Measurements from ENCODE around the gene HIPK2.

Gene HIPK2

DNA sequence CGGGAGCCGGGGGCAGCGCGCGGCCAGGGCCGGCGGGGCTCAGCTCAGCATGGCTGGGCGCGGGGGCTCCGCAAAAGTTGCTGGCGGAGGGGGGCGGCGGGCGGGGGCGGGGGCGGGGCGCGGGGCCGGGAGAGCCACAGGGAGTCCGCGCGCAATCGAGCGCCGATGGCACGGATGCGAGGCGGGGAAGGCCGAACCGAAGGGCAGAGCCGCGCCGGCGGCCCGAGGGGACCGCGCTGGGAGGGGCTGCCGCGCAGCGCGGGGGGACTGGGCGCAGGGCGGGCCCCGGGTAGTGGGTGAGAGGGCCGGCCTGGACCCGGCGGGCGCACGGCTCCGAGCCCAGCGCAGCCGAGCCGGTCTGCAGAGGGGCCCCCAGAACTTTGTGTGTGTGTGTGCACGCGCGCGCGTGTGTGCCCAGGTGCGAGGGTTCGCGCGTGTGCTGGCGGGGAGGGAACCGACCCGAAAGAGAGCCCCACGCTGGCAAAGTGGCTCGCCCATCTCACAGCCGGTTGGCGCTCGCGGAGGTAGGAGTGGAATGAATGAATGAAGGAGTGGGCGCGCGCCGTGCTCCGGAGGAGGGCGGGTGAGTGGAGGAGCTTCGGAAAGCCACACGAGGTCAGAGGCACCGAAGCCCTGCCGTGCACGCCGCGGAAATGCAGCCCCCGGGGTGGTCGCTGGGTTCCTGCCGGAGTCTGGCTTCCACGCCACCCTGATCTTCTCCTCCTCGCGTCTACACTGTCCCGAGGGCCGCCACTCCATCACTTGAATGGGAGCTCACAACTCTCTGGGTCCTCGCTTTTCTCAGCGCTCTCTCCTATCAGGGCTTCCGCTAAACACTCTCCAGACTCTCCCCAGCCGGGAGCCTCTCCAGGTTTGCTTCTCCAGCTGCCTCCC, at the start of gene HIPK2:
Gene HIPK2, minus strand, starts transcription at position 51 of the 894 bp plus-strand sequence. CDS start 375 bp downstream, outside the sequence.
- peak in 51 of 56 donors; percentile 18 to 80 (median 55) for DNase-seq

DNA sequence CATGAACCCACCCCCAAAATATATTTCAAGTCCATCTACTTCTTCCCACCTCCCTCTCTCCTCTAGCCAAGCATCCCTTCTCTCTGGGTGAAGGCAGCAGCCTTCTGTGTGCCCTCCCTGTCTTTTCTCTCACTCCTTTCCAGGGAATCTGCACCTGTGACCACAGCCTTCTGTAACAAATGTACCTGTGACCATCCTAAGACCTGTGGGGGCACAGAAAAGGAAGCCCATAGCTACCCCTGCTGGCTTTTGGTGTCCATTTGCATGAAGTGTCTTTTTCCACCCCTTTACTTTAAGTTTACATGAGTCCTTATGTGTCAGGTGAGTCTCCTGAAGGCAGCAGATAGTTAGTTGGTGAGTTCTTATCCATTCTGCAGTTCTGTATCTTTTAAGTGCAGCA, 49.2 kb upstream of the HIPK2 start:
- no peak for DNase-seq

DNA sequence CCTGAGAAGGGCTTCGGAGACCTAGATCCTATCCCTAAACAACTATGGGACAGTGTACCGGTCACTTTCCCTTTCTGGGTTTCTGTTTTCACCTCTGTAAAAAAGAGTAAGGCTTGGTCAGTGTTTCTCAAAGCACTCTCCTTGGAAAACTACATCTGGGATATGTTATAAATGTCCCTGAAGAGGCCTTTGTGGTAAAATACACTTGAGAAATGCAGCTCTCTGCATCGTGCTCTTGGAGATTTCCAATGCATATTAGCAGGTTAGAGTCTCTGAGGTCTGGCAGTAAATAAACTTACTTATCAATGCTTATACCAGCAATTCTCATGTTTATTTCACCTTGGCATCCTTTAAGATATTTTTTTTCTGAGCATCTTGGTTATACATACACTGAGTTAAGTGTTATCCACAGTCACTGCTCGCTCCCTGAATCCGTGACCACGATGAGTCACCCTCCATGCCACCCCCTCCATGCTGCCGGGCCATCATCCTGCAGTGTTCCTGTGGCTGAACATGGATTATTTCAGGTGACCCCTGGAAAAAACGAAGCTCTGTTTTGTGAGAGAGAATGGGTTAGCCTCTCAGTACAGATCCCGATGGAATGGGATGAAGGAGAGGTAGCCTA, 48.0 kb upstream of the HIPK2 start:
- DNase-seq, result no peak

DNA sequence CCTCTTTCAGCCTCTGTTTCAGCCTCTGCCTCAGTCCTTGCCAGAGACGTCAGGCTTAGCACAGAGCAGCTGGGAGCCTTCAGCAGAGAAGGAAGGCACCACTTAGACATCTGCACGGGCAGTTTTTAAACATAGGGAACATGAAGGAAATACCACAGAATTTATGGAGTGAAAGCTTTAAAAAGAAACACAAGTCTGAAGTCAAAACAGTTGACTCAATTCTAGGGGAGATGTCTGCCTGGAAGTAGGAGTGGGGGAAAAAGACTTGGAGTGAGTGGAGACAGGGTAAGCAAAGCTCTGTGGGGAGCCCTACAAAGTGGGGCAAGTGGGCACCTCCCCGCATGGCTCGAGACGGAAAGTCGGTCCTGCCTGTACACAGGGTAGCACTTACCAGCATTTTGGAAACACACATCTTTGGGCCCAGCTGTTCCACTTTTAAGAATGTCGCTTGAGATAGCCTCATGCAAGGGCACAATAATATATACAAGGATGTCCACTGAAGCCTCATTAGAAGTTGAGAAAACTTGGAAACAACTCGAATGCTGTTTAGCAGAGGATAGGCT, 46.2 kb upstream of the HIPK2 start:
- DNase-seq, result no peak

DNA sequence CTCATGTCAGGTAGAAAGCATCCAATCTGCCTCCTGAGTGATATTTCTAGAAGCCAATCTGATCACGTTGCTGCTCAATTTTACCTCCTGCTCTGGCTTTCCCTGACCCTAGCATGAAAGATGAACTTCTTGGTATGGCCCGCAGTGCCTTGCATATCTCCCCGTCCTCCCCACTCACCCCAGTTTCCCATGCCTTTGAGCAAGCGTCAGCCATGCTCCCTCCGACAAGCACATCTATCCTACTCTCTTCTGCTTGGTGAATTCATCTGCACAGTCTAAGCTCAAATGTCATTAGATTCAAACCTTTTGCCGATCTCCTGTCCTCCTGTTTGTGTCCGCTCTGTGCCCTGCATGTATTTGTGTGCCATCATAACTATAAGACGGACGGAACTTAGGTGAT, 45.1 kb upstream of the HIPK2 start:
- no peak for DNase-seq

DNA sequence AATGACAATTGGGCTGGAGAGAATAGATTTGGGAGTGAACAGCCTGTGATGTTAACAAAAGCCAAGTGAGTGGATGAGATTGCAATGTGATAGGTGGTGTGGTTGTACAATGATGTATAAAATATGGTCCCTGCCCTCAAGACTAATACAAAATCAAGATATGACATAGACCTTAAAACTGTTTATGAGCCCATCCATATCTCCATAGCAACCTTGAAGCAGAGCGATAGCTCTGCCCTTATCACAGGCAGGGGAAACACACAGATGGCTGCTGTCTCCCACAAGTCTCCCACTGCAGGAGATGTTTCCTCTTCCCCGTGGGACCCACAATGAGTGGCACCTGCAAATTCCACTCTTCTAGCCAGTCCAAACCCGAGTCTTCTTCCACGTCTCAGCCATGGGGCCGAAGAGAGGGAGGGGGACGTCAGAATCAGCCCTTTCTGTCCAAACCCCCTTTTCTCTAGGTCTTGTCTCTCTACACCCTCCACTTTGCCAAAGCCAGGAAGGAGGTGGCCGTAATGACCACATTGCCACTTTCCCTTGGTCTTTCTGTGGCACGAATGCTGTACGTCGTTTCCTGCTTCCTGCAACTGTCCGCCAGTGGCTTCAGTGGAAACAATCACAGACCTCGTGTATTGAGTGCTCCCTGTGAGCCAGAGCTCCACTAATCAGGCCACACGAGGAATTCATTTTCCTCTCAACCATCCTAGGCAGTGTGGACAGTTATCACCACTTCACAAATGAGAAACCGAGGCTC, 43.7 kb upstream of the HIPK2 start:
- no peak for DNase-seq

DNA sequence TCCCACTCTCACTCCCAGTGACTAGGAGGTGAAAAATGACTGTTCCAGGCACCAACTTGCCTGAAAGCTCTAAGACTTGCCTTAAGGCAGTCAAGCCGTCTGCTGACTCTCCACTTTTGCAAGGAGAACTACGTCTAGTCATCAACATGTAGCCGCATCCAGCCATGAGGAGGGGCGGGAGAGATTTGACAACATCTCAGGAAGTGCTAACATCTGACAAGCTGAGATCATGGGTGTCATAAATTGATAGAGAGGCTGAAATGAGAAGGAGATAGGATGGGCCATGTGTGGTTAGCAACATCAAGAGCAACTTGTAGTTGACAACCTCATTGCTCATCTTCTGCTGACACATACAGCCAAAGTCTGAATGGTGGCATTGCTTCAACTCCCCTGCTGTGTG, 42.3 kb upstream of the HIPK2 start:
- no peak for DNase-seq

DNA sequence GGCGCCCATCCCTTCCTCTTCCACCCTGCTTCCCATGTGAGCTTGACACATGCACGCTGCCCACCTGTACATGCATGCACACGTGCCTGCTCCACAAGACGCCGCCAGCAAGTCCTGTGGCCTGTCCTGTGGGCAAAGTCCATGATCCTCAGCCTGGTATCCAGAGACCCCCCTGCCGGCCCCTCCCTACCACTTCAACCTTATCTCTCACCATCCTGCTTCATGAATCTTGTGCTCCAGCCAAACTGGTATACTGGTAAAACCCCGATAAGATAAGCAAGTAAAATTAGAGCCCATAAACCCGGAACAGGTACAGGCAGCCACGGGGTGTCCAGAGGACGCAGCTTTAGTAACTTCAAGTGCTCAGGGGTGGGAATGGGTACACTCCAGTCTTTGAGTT, 39.5 kb upstream of the HIPK2 start:
- no peak for DNase-seq

DNA sequence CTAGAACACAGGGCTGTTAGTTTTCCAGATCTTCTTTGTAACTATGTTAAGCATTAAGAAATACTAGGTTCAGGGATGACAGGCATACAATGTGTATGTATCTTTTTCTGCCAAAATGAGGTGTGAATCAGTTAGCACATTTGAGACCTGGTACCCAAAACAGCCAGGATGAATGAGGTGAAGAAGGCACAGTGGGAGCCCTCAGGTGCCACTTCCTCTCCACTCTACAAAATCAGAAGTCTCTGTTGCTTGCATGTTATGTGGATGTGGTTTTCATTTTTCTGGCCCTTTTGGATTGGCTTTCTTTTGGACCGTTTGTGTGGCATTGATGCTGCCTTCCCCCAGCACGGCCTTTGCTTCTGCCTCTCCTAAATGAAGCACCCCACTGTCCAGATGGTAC, 35.9 kb upstream of the HIPK2 start:
- no peak for DNase-seq

DNA sequence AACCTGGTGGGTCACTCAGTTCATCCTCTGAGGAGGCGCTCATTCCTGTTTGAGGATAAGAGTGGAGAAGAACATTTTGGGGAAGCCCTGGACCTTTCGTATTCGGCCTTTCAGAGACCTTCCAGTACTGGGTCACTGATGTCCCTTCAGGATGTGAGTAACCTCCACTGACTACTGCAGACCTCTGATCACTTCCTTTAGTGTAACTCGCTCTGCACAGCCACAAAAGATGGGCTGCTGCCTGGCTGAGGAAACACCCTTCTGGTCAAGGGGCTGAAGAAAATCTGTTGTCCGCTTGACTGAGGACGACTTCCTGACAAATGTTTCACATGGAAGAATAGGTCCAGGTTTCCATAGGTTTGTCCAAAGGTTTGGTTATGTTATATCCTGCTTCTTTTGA, 35.4 kb upstream of the HIPK2 start:
- no peak for DNase-seq

DNA sequence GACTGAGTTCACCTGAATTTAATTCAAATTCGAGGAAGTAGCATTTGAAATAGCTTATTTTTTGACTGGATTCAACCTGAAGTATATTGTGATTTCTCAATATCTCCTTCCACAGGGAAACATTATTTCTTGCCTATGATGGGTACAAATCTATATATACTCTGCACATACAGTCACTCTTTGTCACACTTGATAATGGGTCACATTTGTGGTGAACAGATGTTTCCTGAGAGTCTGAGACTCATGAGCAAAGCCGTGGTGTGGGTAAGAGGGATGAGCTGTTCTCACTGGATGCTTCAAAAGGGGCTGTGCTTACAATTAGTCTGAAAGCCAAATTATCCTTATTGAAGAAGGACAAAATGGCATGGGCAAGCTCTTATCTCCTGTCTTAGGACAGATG, 33.3 kb upstream of the HIPK2 start:
- no peak for DNase-seq

DNA sequence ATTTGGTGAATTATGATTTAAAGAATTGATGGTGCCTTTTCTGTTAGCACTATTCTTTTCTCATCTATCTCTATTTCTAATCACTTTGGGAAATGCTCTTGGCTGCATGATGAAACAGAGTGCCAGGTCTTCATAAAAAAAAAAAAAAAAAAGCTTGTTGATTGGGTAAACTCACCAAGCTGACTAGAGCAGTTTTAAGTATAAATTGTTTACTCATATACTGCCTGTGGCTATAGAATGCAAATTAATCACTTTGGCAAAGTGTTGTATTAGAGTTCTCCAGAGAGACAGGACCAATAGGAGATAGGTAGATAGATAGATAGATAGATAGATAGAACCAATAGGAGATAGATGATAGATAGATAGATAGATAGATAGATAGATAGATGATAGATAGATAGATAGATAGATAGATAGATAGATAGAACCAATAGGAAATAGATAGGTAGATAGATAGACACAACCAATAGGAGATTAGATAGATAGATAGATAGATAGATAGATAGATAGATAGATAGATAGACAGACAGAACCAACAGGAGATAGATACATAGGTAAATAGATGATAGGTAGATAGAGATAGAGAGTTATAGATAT, 31.1 kb upstream of the HIPK2 start:
- DNase-seq, result no peak

DNA sequence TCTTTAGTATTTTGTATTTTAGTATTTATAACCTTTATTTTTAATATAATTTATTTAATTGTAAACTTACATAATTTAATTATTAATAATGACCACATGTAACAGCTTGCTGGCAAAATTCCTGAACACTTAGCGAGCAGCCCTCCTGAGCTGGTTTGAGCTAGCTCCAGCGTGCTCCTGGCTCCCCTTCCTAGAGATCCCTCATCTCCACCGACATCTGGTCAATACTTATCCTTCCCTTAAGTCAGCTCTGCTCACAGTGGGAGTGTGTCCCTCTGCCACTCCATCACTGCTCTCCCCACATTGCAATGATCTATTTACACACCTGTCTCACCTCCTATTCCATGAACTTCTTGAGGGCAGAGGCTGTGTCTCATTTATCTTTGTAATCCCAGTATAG, 30.6 kb upstream of the HIPK2 start:
- DNase-seq, result no peak

DNA sequence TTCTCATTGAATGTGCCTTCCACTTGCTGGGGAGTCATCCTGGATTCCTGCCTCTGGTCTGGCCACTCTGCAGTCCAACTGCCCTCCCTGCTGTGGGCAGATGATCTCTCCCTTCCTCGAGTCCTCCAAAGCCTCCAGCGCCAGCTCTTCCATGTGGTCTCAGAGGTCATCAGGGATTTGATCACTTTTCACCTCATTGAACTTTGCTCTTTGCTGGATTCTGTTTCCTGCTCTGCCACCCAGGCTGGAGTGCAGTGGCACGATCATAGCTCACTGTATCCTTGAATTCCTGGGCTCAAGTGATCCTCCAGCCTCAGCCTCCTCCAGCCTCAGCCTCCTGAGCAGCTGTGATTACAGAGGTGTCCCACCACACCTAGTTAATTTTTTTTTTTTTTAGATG, 29.2 kb upstream of the HIPK2 start:
- DNase-seq, result no peak

DNA sequence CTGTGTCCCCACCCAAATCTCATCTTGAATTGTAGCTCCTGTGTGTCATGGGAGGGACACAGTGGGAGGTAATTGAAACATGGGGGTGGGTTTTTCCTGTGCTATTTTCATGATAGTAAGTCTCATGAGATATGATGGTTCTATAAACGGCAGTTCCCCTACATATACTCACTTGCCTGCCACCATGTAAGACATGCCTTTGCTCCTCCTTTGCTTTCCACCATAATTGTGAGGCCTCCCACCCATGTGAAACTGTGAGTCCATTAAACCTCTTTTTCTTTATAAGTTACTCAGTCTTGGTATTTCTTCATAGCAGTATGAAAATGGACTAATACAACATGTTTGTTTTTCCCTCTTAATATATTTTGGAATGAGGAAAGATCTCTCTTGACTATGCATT, 26.8 kb upstream of the HIPK2 start:
- DNase-seq, result no peak

DNA sequence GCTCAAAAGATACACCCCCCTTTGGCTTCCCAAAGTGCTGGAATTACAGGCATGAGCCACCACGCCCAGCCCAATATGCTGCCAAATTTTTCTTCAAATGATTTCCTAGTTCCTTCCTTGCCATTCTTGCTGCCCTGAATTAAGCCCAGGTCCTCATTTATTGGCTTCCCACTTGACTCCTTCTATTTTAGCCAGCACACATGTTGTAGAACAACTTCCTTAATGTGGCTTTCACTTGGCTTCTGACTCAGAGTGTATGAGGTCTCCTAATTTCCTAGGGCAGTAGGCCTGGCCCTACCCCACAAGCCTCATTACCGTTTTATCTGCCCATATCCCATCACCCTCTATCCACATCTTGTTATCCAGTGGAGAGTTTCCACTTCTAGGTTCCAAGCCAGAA, 21.8 kb upstream of the HIPK2 start:
- DNase-seq, result peak in 1 of 56 donors; percentile 10

DNA sequence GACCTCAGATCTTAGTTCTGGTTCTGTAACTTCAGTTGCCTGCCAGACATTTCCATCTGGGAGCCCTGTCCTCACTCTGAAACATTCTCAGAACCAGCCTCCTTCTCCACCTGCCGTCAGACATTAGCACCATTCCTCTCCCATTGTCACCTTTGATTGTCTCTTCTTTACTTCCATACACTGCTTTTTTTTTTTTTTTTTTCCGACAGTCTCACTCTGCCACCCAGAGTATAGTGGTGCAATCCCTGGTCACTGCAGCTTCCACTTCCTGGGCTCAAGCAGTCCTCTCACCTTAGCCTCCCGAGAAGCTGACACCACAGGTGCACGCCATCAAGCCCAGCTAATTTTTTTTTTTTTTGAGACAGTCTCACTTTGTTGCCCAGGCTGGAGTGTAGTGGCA, 21.1 kb upstream of the HIPK2 start:
- DNase-seq, result no peak

DNA sequence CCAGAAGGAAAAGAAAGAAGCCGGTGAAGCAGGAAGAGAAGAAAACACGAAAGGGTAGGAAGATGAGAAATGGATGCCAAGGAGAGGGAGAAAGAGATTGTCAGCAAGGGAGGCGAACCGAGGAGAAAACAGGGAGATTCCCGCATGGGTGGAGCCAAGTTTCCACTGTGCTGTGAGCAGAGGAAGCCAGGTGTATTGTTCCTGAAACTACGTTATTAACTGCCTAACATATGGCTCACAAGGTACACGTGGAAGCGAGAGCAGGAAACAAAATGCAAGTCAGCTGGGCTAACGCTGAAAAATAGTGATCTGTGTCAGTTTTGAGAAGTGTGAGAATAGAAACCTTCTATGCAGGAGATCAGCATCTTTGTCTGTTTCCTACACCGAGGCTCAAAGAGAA, 20.4 kb upstream of the HIPK2 start:
- no peak for DNase-seq

DNA sequence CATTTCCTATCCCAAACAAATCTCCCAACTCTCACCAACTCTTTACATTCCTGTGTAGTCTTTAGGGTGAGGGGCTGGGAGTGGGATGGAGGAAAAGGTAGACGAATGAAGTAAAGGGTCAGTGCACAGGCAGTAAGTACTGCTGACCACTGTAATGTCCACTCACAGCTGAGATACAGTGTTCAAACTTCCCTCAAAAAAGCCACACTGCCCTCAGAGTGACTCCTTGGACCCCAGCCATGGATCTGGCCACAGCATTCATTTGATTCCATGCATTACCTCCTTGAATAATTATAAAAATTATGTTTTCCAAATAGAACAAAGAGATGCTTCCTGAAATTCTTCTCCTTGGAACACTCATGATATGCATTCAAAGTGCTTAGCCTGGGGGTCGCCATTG, 19.8 kb upstream of the HIPK2 start:
- DNase-seq, result no peak

DNA sequence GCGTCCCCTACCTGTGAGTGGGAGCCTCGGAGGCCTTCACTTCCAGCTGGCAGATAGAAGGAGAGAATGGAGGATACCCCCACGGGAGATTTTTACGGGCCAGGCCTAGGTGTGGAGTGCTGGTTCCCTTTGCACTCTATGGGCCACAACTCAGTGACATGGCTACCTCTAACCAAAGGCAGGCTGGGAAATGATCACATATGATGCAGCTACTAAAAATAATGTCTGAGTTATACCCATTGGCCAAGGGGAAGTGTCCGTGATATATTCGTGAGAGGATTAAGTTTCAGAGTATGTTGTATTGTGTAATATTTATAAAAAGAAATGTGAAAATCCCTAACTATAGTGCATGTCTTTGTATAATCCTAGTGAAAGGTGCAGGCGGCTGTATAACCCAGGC, 13.5 kb upstream of the HIPK2 start:
- DNase-seq, result no peak

DNA sequence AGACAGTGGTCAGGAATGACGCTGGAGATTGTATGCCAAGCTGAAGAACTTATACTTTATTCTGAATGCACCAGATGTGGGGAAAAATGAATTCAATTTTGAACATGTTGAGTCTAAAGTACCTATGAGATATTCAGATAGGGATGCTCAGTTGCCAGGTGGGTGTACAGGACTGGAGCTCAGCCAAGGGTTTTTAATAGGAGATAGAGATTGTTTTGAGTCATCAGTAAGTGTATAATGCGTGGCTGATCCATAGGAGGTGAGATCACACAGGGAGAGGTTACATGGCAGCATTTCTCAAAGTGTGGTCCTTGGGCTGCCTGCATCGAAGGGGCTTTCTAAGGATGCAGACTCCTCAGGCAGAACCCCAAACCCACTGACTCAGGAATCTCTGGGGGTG, 6.8 kb upstream of the HIPK2 start:
- no peak for DNase-seq

Measured in amygdala (tissue), 56 donors.